Neuronal stem cell (in vitro differentiated cells): Measurements from ENCODE around the gene GSTM4.
A peak's percentile ranks its signal among the peaks of the same experiment; 100 is the strongest.

Experiments used
- DNase-seq: peaks from one replicate; pipeline ENCODE4 v3.0.0-alpha.2; 2013; ENCODE audit warnings: low spot score
- H2AFZ ChIP-seq: one replicate; pipeline ENCODE4 v1.6.1; 2013; ENCODE audit warnings: mild to moderate bottlenecking, low read length, inconsistent platforms
- H2AK5ac ChIP-seq: 2 replicates; pipeline ENCODE4 v1.6.1; 2013; ENCODE audit warnings: low read depth, mild to moderate bottlenecking, inconsistent platforms, low read length, moderate library complexity, mixed read lengths
- H2BK120ac ChIP-seq: 2 replicates; pipeline ENCODE4 v1.6.1; 2013; ENCODE audit warnings: low read depth, mild to moderate bottlenecking, inconsistent platforms, low read length, moderate library complexity, mixed read lengths
- H2BK12ac ChIP-seq: one replicate; pipeline ENCODE4 v1.6.1; 2013; ENCODE audit warnings: low read length, inconsistent platforms
- H2BK15ac ChIP-seq: 2 replicates; pipeline ENCODE4 v1.6.1; 2013; ENCODE audit warnings: mild to moderate bottlenecking, low read length, inconsistent platforms, mixed read lengths
- H2BK5ac ChIP-seq: one replicate; pipeline ENCODE4 v1.6.1; 2013; ENCODE audit warnings: inconsistent platforms, mild to moderate bottlenecking, low read length, moderate library complexity
- H3K14ac ChIP-seq: one replicate; pipeline ENCODE4 v1.6.1; 2013; ENCODE audit warnings: low read length, inconsistent platforms
- H3K18ac ChIP-seq: 2 replicates; pipeline ENCODE4 v1.6.1; 2013; ENCODE audit warnings: low read length, inconsistent platforms
- H3K23ac ChIP-seq: 2 replicates; pipeline ENCODE4 v1.6.1; 2013; ENCODE audit warnings: low read depth, mild to moderate bottlenecking, mixed read lengths, low read length, inconsistent platforms; ENCODE audit not compliant: poor library complexity
- H3K27ac ChIP-seq: replicated peaks from 3 replicates; pipeline ENCODE4 v1.5.1; 2013; ENCODE audit warnings: low read length, inconsistent platforms
- H3K27me3 ChIP-seq, 3 experiments: 2 replicates each; pipeline ENCODE4 v1.6.1; 2013; ENCODE audit warnings: low read length in 3 of 3, mild to moderate bottlenecking in 2 of 3, inconsistent platforms in 1 of 3, low read depth in 1 of 3, mixed read lengths in 1 of 3, moderate library complexity in 1 of 3; ENCODE audit not compliant: control insufficient read depth in 3 of 3, insufficient read depth in 3 of 3
- H3K36me3 ChIP-seq, 2 donors: replicated peaks in 1 of 2; 2 replicates each; pipeline ENCODE4 v1.6.1; 2013; ENCODE audit warnings: low read length in 2 of 2; ENCODE audit not compliant: control insufficient read depth in 2 of 2, insufficient read depth in 2 of 2
- H3K4ac ChIP-seq: 2 replicates; pipeline ENCODE4 v1.6.1; 2013; ENCODE audit warnings: inconsistent platforms, mild to moderate bottlenecking, low read length, moderate library complexity
- H3K4me1 ChIP-seq, 2 donors: 1 replicate in 1 of 2; 2 replicates in 1 of 2; pipeline ENCODE4 v1.6.1; 2013; ENCODE audit warnings: low read length in 2 of 2, low read depth in 1 of 2; ENCODE audit not compliant: control insufficient read depth in 2 of 2, insufficient read depth in 1 of 2
- H3K4me2 ChIP-seq: one replicate; pipeline ENCODE4 v1.6.1; 2013; ENCODE audit warnings: mild to moderate bottlenecking, low read length, inconsistent platforms; ENCODE audit not compliant: insufficient read depth, poor library complexity, severe bottlenecking
- H3K4me3 ChIP-seq, 2 donors: 2 replicates each; pipeline ENCODE4 v1.5.1; 2013; ENCODE audit warnings: low read length in 2 of 2, mild to moderate bottlenecking in 2 of 2, inconsistent platforms in 1 of 2, moderate library complexity in 1 of 2
- H3K79me1 ChIP-seq: one replicate; pipeline ENCODE4 v1.6.1; 2013; ENCODE audit warnings: low read depth, mild to moderate bottlenecking, inconsistent platforms, low read length, moderate library complexity
- H3K9ac ChIP-seq: one replicate; pipeline ENCODE4 v1.6.1; 2013; ENCODE audit warnings: mild to moderate bottlenecking, low read depth, low read length, inconsistent platforms; ENCODE audit not compliant: poor library complexity
- H3K9me3 ChIP-seq, 2 donors: replicated peaks in 1 of 2; 2 replicates each; pipeline versions ENCODE3 to v1.6.1; 2013; ENCODE audit warnings: low read length in 2 of 2, mild to moderate bottlenecking in 2 of 2, inconsistent platforms in 1 of 2, low read depth in 1 of 2, mixed read lengths in 1 of 2, moderate library complexity in 1 of 2; ENCODE audit not compliant: control insufficient read depth in 2 of 2, insufficient read depth in 1 of 2
- H4K8ac ChIP-seq: one replicate; pipeline ENCODE4 v1.6.1; 2013; ENCODE audit warnings: low read depth, mild to moderate bottlenecking, inconsistent platforms, low read length, moderate library complexity
- H4K91ac ChIP-seq: one replicate; pipeline ENCODE4 v1.6.1; 2013; ENCODE audit warnings: low read length, low read depth, mild to moderate bottlenecking, inconsistent platforms; ENCODE audit not compliant: poor library complexity
- WGBS, 2 donors: extraction: QIAGEN DNeasy Blood & Tissue Kit; methylation state at CpG; one replicate each; pipeline ENCODE4 v1.1.7; 2013; ENCODE audit warnings: missing lambda C conversion rate in 2 of 2, mixed read lengths in 1 of 2; ENCODE audit not compliant: insufficient read length in 2 of 2, insufficient replicate concordance in 1 of 2; ENCODE audit errors: extremely low coverage in 2 of 2; 5-methylcytosine and 5-hydroxymethylcytosine counted together

The GSTM4 gene

DNA sequence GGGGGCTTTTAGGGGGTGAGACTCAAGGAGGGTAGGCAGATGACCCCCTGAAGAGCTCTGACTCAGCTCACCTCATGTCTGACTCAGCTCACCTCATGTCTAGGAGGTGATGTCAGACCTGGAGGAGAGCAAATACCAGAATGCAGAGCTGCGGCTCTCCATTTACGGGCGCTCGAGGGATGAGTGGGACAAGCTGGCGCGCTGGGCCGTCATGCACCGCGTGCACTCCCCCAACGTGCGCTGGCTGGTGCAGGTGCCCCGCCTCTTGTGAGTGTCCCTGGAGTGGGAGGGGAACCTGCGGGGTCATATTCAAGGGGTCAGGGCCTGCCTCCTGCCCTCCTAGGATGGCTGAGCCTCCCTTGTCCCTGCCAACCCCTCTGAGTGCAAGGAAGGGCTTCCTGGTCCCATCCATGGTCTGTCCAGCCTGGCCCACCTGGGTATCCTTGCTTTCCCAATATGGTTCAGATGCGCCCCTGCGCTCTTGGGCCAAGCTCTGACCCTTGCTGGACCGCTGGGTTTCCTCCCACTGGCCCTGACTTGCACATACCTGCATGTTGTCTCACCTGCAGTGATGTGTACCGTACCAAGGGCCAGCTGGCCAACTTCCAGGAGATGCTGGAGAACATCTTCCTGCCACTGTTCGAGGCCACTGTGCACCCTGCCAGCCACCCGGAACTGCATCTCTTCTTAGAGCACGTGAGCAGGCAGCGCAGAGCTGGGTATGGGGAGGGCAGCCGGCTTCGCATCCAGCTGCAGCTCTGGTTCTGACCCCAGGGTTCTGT, 27.2 kb upstream of the GSTM4 start:
- Histone ChIP-seq H3K4me1 (peaks cover 3 to 14% of the 10 kb centered on the region in 2 donors), H3K14ac (no peak overlapping the region), H3K18ac (no peak overlapping the region), H3K4me3 (no peak overlapping the region), H2BK5ac (peak overlapping the region; percentile 53), H2AK5ac (no peak overlapping the region), H3K9ac (peak overlapping the region; percentile 12), H2AFZ (no peak overlapping the region), H2BK12ac (no peak overlapping the region), H3K27ac (no peak overlapping the region), H4K8ac (no peak overlapping the region), H3K36me3 (peaks cover 41 to 69% of the 10 kb centered on the region in 2 donors), H4K91ac (no peak overlapping the region), H3K23ac (peak overlapping the region; percentile 35), H3K4me2 (no peak overlapping the region), H3K27me3 (no peaks in the 10 kb centered on the region), H2BK120ac (no peak overlapping the region), H3K9me3 (no peaks in the 10 kb centered on the region), H3K4ac (no peak overlapping the region), H3K79me1 (peaks cover 9% of the 10 kb centered on the region), H2BK15ac (no peak overlapping the region)
- no CpG with 5 or more reads among the region's 23 CpGs for WGBS, 2 donors
- DNase-seq: no peak

DNA sequence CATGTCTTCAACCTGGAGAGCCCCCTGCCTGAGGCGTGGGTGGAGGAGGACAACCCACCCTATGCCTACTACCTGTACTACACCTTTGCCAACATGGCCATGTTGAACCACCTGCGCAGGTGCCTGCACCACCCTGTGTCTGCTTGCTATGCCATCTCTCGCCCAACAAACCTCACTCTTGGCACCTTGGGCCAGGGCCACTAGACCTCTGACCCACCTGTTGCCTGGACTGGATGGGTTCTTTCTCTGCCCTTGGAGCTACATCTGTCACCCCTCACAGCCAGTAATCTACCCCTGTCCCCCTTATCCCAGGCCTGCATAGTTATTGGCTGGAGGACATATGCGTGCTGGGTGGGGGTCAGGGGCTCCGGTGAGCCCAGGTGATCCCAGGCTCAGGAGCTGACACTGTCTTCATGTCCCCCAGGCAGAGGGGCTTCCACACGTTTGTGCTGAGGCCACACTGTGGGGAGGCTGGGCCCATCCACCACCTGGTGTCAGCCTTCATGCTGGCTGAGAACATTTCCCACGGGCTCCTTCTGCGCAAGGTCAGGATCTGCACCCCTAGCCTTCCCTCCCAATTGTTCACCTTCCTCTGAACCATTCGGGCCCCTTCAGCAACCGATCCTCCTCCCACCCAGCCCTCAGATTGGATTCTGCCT, 26.4 kb upstream of the GSTM4 start:
- Histone ChIP-seq H2BK120ac (no peak overlapping the region), H3K4me2 (no peak overlapping the region), H4K91ac (no peak overlapping the region), H3K18ac (no peak overlapping the region), H3K36me3 (peaks cover 41 to 69% of the 10 kb centered on the region in 2 donors), H3K27me3 (no peaks in the 10 kb centered on the region), H2BK5ac (peak overlapping the region; percentile 53), H3K4ac (no peak overlapping the region), H3K4me3 (no peak overlapping the region), H2AK5ac (no peak overlapping the region), H3K9me3 (no peaks in the 10 kb centered on the region), H2BK15ac (no peak overlapping the region), H3K14ac (no peak overlapping the region), H3K4me1 (peaks cover 0 to 12% of the 10 kb centered on the region in 2 donors), H4K8ac (no peak overlapping the region), H3K79me1 (peaks cover 5% of the 10 kb centered on the region), H2AFZ (no peak overlapping the region), H3K23ac (no peak overlapping the region), H3K27ac (no peak overlapping the region), H3K9ac (no peak overlapping the region), H2BK12ac (no peak overlapping the region)
- no CpG with 5 or more reads among the region's 10 CpGs for WGBS, 2 donors
- DNase-seq: no peak

DNA sequence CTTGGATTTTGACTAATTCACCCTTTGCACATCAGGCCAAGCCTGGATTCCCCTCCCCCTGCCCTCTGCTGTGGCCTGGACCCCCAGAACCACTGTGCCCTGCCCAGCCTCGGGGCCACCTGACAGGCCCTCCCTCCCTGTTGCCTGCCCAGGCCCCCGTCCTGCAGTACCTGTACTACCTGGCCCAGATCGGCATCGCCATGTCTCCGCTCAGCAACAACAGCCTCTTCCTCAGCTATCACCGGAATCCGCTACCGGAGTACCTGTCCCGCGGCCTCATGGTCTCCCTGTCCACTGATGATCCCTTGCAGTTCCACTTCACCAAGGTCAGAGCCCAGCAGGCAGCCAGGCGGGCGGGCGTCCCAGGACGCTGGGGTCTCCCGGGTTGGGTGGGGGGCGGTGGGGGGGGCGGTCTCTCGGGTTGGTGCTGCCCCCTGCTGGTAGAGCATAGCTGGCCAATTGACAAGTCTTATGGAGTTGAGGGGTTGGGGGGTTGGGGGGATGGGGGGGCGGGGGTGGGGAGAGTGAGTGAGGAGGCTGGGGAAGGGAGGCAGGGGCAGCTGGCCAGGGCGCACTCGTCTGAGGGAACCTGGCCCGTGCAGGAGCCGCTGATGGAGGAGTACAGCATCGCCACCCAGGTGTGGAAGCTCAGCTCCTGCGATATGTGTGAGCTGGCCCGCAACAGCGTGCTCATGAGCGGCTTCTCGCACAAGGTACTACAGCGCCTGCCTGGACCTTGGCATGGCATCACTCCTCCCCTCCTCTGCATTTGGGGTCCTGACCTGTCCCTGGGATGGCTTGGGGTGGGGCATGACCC, 25.6 kb upstream of the GSTM4 start:
- Histone ChIP-seq H3K4me2 (no peak overlapping the region), H3K23ac (peak overlapping the region; percentile 87), H3K9ac (peak overlapping the region; percentile 5), H2BK120ac (no peak overlapping the region), H2AFZ (no peak overlapping the region), H3K79me1 (peaks cover 4% of the 10 kb centered on the region), H2BK5ac (peak overlapping the region; percentile 53), H3K27me3 (no peaks in the 10 kb centered on the region), H3K14ac (no peak overlapping the region), H3K4ac (no peak overlapping the region), H3K4me1 (peaks cover 0 to 10% of the 10 kb centered on the region in 2 donors), H4K8ac (no peak overlapping the region), H2BK15ac (no peak overlapping the region), H4K91ac (no peak overlapping the region), H2BK12ac (peak overlapping the region; percentile 88), H2AK5ac (no peak overlapping the region), H3K36me3 (peaks cover 41 to 66% of the 10 kb centered on the region in 2 donors), H3K27ac (no peak overlapping the region), H3K9me3 (no peaks in the 10 kb centered on the region), H3K18ac (no peak overlapping the region), H3K4me3 (no peak overlapping the region)
- DNase-seq: no peak
- no CpG with 5 or more reads among the region's 30 CpGs for WGBS, 2 donors
